MM.1S (cell line): ENCODE measurements around the gene DAB1.

Experiments
- DNase-seq: peaks from one replicate; pipeline ENCODE4 v3.0.0-alpha.2; 2015
- H2AFZ ChIP-seq: fragments of 300-600 bp; sonication (generic); 2 replicates; pipeline ENCODE4 v1.6.0; 2016; ENCODE audit warnings: antibody characterized with exemption, low read length
- H3F3A ChIP-seq: fragments of 300-600 bp; sonication (generic); 2 replicates; pipeline ENCODE4 v1.6.1; 2016; ENCODE audit warnings: mild to moderate bottlenecking, antibody characterized with exemption, low read length, moderate library complexity, mixed read lengths; ENCODE audit not compliant: insufficient read depth
- H3K27ac ChIP-seq: fragments of 300-600 bp; sonication (generic); 2 replicates; pipeline ENCODE4 v1.5.1; 2016; ENCODE audit warnings: mild to moderate bottlenecking, low read length
- H3K27me3 ChIP-seq: fragments of 300-600 bp; sonication (generic); replicated peaks from 2 replicates; pipeline ENCODE4 v1.6.0; 2016; ENCODE audit warnings: low read length; ENCODE audit not compliant: insufficient read depth
- H3K36me3 ChIP-seq: fragments of 300-600 bp; sonication (generic); replicated peaks from 2 replicates; pipeline ENCODE4 v1.6.1; 2016; ENCODE audit warnings: mild to moderate bottlenecking, low read length, mixed read lengths; ENCODE audit not compliant: insufficient read depth
- H3K4me1 ChIP-seq: fragments of 300-600 bp; sonication (generic); 2 replicates; pipeline ENCODE4 v1.6.1; 2016; ENCODE audit warnings: low read length, mixed read lengths
- H3K4me2 ChIP-seq: fragments of 300-600 bp; sonication (generic); 2 replicates; pipeline ENCODE4 v1.6.0; 2016; ENCODE audit warnings: low read depth, low read length
- H3K4me3 ChIP-seq: fragments of 300-600 bp; sonication (generic); 2 replicates; pipeline ENCODE4 v1.5.1; 2016; ENCODE audit warnings: low read length, mixed read lengths
- H3K79me2 ChIP-seq: fragments of 300-600 bp; sonication (generic); 2 replicates; pipeline ENCODE4 v1.6.1; 2016; ENCODE audit warnings: mixed run types, low read length, mixed read lengths
- H3K9ac ChIP-seq: fragments of 300-600 bp; sonication (generic); 2 replicates; pipeline ENCODE4 v1.6.1; 2016; ENCODE audit warnings: low read length, mixed read lengths
- H3K9me2 ChIP-seq: fragments of 300-600 bp; sonication (generic); replicated peaks from 2 replicates; pipeline ENCODE4 v1.6.1; 2016; ENCODE audit warnings: mild to moderate bottlenecking, low read length, mixed read lengths; ENCODE audit not compliant: insufficient read depth
- H3K9me3 ChIP-seq: fragments of 300-600 bp; sonication (generic); replicated peaks from 2 replicates; pipeline ENCODE4 v1.6.1; 2016; ENCODE audit warnings: mild to moderate bottlenecking, low read length, mixed read lengths; ENCODE audit not compliant: insufficient read depth
- H4K20me1 ChIP-seq: fragments of 300-600 bp; sonication (generic); 2 replicates; pipeline ENCODE4 v1.6.1; 2016; ENCODE audit warnings: mild to moderate bottlenecking, low read length, moderate library complexity, mixed read lengths; ENCODE audit not compliant: insufficient read depth
- EZH2 ChIP-seq: fragments of 300-600 bp; sonication (generic); optimal IDR thresholded peaks from 2 replicates; pipeline ENCODE3; 2017; ENCODE audit warnings: low read depth, mild to moderate bottlenecking, antibody characterized with exemption, low read length, mixed read lengths
- EZH2phosphoT487 ChIP-seq: fragments of 300-600 bp; sonication (generic); IDR thresholded peaks from 2 replicates; pipeline ENCODE4 v1.6.1; 2018; ENCODE audit warnings: antibody characterized with exemption, low read length
- TF ChIP-seq, protein P1 (sequence below): fragments of 300-600 bp; sonication (generic); IDR thresholded peaks from 2 replicates; pipeline ENCODE4 v1.5.1; 2016; ENCODE audit warnings: antibody characterized with exemption, low read length, mixed read lengths

The DAB1 gene

DNA sequence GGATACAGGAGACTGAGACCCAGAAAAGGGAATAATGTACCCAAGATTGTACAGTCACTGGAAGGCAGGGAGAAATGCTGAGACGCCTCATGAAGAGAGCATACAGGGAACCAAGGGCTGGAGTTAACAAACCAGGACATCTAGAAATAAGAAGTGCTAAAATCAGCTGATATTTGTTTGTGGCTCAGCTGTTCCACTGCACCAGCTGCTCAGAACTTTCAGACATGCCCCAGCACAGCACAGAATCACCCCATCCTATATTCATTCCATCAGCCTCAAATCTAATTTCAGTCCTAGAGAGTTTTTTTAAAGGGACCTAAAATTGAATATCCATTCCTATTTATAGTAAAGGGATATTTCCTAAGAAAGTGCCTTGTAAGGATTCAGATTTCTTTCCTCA, 60.2 kb downstream of the DAB1 start:
- Histone ChIP-seq H2AFZ (no peak overlapping the region), H3K4me3 (no peak overlapping the region), H3K4me2 (no peak overlapping the region), H3K9ac (no peak overlapping the region), H3K36me3 (no peaks in the 10 kb centered on the region), H3F3A (no peaks in the 10 kb centered on the region), H3K9me2 (no peaks in the 10 kb centered on the region), H3K27ac (no peak overlapping the region), H3K9me3 (no peaks in the 10 kb centered on the region), H3K27me3 (no peaks in the 10 kb centered on the region), H4K20me1 (no peaks in the 10 kb centered on the region), H3K79me2 (no peaks in the 10 kb centered on the region), H3K4me1 (no peaks in the 10 kb centered on the region)
- no peak for TF ChIP-seq EZH2
- no peak for TF ChIP-seq EZH2phosphoT487
- TF ChIP-seq, protein P1, sequence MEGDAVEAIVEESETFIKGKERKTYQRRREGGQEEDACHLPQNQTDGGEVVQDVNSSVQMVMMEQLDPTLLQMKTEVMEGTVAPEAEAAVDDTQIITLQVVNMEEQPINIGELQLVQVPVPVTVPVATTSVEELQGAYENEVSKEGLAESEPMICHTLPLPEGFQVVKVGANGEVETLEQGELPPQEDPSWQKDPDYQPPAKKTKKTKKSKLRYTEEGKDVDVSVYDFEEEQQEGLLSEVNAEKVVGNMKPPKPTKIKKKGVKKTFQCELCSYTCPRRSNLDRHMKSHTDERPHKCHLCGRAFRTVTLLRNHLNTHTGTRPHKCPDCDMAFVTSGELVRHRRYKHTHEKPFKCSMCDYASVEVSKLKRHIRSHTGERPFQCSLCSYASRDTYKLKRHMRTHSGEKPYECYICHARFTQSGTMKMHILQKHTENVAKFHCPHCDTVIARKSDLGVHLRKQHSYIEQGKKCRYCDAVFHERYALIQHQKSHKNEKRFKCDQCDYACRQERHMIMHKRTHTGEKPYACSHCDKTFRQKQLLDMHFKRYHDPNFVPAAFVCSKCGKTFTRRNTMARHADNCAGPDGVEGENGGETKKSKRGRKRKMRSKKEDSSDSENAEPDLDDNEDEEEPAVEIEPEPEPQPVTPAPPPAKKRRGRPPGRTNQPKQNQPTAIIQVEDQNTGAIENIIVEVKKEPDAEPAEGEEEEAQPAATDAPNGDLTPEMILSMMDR, result no peak
- DNase-seq, result no peak

- no peak overlapping the region for H2AFZ ChIP-seq
- TF ChIP-seq, protein P1, result no peak
- TF ChIP-seq EZH2phosphoT487 (no peak), EZH2 (no peak)
- no peaks in the 10 kb centered on the region for H3F3A ChIP-seq
- no peak for DNase-seq
- H3K79me2 ChIP-seq, result no peaks in the 10 kb centered on the region
- no peak overlapping the region for H3K4me2 ChIP-seq
- H3K9ac ChIP-seq, result no peak overlapping the region
- no peaks in the 10 kb centered on the region for H3K9me2 ChIP-seq
- H3K9me3 ChIP-seq, result no peaks in the 10 kb centered on the region
- no peaks in the 10 kb centered on the region for H3K4me1 ChIP-seq
- H3K4me3 ChIP-seq, result no peak overlapping the region
- no peak overlapping the region for H3K27ac ChIP-seq
- H4K20me1 ChIP-seq, result no peaks in the 10 kb centered on the region
- no peaks in the 10 kb centered on the region for H3K27me3 ChIP-seq
- H3K36me3 ChIP-seq, result no peaks in the 10 kb centered on the region
Observed at GRCh38 chr1:57363165-57363564, 60.7 kb downstream of the DAB1 start.

DNA sequence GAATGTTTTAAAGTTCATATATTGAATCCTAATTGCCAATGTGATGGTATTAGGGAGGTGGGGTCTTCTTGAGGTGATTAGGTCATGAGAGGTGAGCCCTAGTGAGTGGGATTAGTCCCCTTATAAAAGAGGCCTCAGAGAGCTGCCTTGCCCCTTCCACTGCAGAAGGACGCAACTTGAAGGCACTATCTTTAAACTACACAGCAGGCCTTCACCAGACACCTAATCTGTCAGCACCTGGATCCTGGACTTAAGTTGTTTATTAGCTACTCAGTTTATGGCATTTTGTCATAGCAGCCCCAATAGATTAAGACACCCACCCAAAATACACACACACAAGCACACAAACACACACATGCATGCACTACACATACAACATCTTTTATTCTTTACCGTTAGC, 61.4 kb downstream of the DAB1 start:
- no peaks in the 10 kb centered on the region for H3K36me3 ChIP-seq
- H3K4me1 ChIP-seq, result no peaks in the 10 kb centered on the region
- H3K4me2 ChIP-seq, result no peak overlapping the region
- H3K9me2 ChIP-seq, result no peaks in the 10 kb centered on the region
- H3K9ac ChIP-seq, result no peak overlapping the region
- H3K79me2 ChIP-seq, result no peaks in the 10 kb centered on the region
- H4K20me1 ChIP-seq, result no peaks in the 10 kb centered on the region
- H3F3A ChIP-seq, result no peaks in the 10 kb centered on the region
- no peaks in the 10 kb centered on the region for H3K9me3 ChIP-seq
- no peak for DNase-seq
- TF ChIP-seq EZH2 (no peak), EZH2phosphoT487 (no peak)
- TF ChIP-seq, protein P1, result no peak
- no peak overlapping the region for H3K27ac ChIP-seq
- H2AFZ ChIP-seq, result no peak overlapping the region
- no peak overlapping the region for H3K4me3 ChIP-seq
- H3K27me3 ChIP-seq, result no peaks in the 10 kb centered on the region

DNA sequence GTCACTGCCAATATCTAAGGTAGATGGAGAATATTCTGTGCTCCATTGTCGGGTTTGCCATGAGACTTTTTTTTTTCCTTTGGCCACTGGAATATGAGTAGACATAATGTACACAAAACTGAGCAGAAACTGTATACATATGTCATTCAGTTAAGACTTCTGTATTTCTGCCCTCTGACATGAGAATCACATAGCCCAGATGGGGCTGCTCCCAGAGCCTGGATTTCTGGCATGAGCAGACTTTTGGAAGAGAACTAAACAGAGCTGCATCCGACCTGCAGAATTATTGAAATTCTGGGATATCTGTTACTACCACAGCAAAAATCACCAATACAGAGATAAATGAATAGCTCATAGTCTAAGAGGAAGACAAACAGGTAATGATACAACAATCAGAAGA, 62.3 kb downstream of the DAB1 start:
- Histone ChIP-seq H2AFZ (no peak overlapping the region), H3K27me3 (no peaks in the 10 kb centered on the region), H3K4me2 (no peak overlapping the region), H3K79me2 (no peaks in the 10 kb centered on the region), H3K4me1 (no peaks in the 10 kb centered on the region), H3K9me3 (no peaks in the 10 kb centered on the region), H3K4me3 (no peak overlapping the region), H3K27ac (no peak overlapping the region), H3F3A (no peaks in the 10 kb centered on the region), H3K9ac (no peak overlapping the region), H3K9me2 (no peaks in the 10 kb centered on the region), H3K36me3 (no peaks in the 10 kb centered on the region), H4K20me1 (no peaks in the 10 kb centered on the region)
- no peak for DNase-seq
- no peak for TF ChIP-seq EZH2
- TF ChIP-seq, protein P1, result no peak
- no peak for TF ChIP-seq EZH2phosphoT487
